Amniotic epithelial cell (primary cell): ENCODE measurements around the gene GPSM1.
"Not testable (repeated sequence)": the region's sequence is repeated elsewhere in the genome, so short reads cannot be mapped to it uniquely, and the experiment has no call there.

ENCODE experiments used
- DNase-seq: peaks from one replicate; pipeline ENCODE4 v3.0.0-alpha.2; 2010; ENCODE audit warnings: low read depth

Gene GPSM1

GRCh38 chr9:136395345-136396218, 68.2 kb downstream of the GPSM1 start:
- DNase-seq, result no peak

GRCh38 chr9:136396219-136396515, 68.8 kb downstream of the GPSM1 start:
- DNase-seq, result no peak

- no peak for DNase-seq
Measured at GRCh38 chr9:136397643-136398042, 70.3 kb downstream of the GPSM1 start.

- no peak for DNase-seq
Measured at GRCh38 chr9:136398286-136398685, 70.9 kb downstream of the GPSM1 start.

GRCh38 chr9:136399176-136400037, 72.1 kb downstream of the GPSM1 start:
- no peak for DNase-seq

- peak; percentile 66 for DNase-seq
Measured at GRCh38 chr9:136400038-136400834, 72.9 kb downstream of the GPSM1 start, which contains the start of gene SNAPC4. Gene SNAPC4 (minus strand): TSS chr9:136400170. CDS start chr9:136398428, 1,742 bp downstream.

GRCh38 chr9:136401173-136401922, 74.0 kb downstream of the GPSM1 start:
- DNase-seq, result peak; percentile 14

GRCh38 chr9:136402067-136402466, 74.7 kb downstream of the GPSM1 start:
- DNase-seq, result no peak

- no peak for DNase-seq
Measured at GRCh38 chr9:136403538-136403914, 76.2 kb downstream of the GPSM1 start.

- DNase-seq, result no peak
Measured at GRCh38 chr9:136403915-136404800, 76.8 kb downstream of the GPSM1 start.

- no peak for DNase-seq
Measured at GRCh38 chr9:136404801-136405136, 77.4 kb downstream of the GPSM1 start.

- no peak for DNase-seq
Measured at GRCh38 chr9:136405481-136405880, 78.1 kb downstream of the GPSM1 start.

- not testable (repeated sequence) for DNase-seq
Measured at GRCh38 chr9:136405904-136406303, 78.6 kb downstream of the GPSM1 start.

- not testable (repeated sequence) for DNase-seq
Measured at GRCh38 chr9:136407061-136407460, 79.7 kb downstream of the GPSM1 start.

- no peak for DNase-seq
Measured at GRCh38 chr9:136407911-136408310, 80.6 kb downstream of the GPSM1 start.
